Testis (tissue), 2 donors: ENCODE data around the gene OR2A12.

ENCODE experiments used
- CTCF ChIP-seq, 3 experiments: fragments of 450-650 bp in 2 of 3; fragments of 200-600 bp in 1 of 3; sonication (generic) in 1 of 3; IDR thresholded peaks; one replicate each; pipeline ENCODE4 v1.5.1; 2016 to 2019; ENCODE audit warnings: antibody characterized with exemption in 3 of 3, mild to moderate bottlenecking in 2 of 3, moderate library complexity in 1 of 3
- POLR2A ChIP-seq: fragments of 450-650 bp; IDR thresholded peaks from one replicate; pipeline ENCODE4 v1.6.1; 2017; ENCODE audit warnings: antibody characterized with exemption, mild to moderate bottlenecking, moderate library complexity

GRCh38 chr7:144109283-144109682, 23.2 kb downstream of the OR2A12 start, which contains the start of gene OR2A2:
- TF ChIP-seq CTCF (IDR thresholded peaks at IDR 0.05) (no peak), POLR2A (no peak)
